Measurements from ENCODE around the gene PPARG.

DNA sequence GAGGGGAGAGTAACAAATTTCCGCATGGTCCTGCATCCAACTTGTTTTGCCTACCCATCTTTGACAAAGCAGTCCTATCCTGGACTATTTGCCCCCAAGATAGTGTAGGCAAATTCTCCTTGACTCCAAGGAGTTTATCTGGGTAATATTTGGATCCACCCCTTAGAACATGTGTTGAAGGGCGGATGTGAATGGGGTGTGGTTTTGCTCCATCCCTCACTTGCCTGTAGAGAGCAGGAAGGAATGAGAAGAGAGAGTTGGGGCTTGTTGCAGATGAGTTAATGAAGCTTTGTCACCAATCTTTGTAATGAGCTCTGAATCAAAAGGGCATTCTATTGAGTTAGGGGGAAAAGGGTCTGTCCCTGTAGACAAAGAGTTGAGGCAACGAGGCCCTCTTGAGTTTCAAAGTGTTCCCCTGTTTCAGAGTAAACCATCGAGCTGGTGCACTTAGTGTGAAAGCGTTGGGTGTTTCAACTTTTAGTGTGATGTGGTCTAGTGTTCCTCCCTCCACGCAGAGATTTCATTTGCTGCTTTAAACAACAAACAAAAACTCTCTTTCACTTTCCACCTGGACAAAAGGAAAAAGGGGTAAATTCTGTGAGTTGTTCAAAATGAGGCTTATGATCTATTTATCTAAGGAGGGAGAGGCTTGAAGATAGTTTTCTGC lies 42.2 kb upstream of the PPARG start:
- TF ChIP-seq FOXM1 (IDR thresholded peaks at IDR 0.05; ENCODE audit: borderline replicate concordance) (no peak), ELF4 (IDR thresholded peaks at IDR 0.05) (no peak), SP1 (IDR thresholded peaks at IDR 0.05) (no peak), NFRKB (IDR thresholded peaks at IDR 0.05) (no peak)

Measured in HEK293T (cell line).